HG02840 (cell line): ENCODE data around the gene TGIF2.
A peak's percentile ranks its signal among the peaks of the same experiment; 100 is the strongest.

Source experiments
- ATAC-seq: cut with Tn5 transposase; IDR thresholded peaks from one replicate; pipeline ENCODE4 v1.9.1; 2021; ENCODE audit warnings: mild to moderate bottlenecking, moderate library complexity, moderate number of reproducible peaks; ENCODE audit not compliant: unreplicated experiment, low FRiP score

The TGIF2 gene

DNA sequence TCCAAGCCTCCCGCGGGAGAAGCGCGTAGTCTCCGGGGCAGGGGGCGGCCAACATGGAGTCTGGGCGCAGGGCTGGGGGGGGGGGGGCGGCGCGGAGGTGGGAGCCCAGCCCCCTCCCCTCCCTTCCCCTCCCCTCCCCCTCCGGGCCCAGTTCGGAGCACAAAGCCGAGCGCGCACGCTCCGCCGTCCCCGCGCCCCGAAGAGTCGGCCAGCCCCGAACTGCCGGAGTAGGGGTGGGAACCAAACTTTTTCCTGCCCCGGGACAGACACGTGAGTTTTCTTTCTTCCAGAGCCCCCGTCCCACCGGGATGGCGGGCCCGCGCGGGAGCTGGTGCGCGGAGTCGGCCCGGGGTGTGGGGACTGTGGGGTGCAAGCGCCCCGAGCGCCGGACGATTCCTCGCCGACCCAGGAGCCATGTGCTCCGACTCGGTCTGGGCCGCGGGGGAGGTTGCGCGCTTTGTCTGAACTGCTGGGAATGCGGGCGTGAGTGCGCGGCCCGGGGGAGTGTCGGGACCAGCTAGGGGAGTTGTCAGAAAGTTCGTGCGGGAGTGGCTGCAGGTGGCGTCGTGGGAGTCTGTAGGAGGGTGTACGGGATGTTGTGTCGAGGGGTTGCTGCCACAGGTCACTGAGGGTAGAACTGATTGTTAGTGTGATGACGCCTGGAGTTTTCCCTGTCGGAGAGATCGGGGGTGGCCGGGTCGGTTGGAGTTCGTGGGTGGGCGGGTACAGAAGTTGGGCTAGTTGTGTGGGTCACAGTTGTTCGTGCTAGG lies 1.2 kb downstream of the TGIF2 start:
- ATAC-seq = no peak

DNA sequence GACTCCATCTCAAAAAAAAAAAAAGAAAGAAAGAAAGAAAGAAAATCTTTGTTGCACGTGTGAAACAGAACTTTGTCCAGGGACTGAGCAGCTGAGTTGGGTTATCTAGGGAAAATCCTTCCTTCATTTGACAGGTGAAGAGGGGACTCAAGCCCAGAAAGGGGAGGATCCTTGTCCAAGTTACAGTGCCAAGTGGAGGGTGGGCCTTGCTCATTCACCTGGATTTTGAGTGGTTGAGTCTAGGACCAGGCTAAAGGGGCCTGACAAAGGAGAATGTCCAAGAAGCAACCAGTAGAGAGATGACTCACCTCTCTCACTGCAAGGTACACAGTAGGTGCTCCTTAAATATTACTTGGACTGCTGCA lies 2.7 kb downstream of the TGIF2 start:
- no peak for ATAC-seq

DNA sequence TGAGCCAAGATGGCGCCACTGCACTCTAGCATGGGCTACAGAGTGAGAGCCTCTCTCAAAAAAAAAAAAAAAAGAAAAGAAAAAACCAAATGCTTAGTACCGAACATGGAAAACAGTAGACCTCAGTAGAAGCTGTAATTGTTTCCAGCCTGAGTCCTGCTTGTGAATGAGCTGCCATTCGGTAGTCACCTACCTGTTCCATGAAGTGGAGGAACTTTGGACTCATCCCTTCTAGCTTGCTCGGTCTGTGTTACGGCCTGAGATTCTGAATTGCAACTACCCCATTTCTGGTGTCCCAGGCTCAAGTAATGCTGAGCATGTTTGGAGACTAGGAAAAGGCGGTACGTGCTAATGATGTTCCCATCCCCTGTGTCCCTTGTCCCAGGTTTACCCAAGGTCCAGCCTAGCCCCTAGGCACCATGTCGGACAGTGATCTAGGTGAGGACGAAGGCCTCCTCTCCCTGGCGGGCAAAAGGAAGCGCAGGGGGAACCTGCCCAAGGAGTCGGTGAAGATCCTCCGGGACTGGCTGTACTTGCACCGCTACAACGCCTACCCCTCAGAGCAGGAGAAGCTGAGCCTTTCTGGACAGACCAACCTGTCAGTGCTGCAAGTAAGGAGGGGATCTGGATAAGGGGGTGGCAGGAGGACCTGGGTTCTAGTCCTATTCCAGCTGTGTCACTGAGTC lies 5.1 kb downstream of the TGIF2 start:
- ATAC-seq = no peak

DNA sequence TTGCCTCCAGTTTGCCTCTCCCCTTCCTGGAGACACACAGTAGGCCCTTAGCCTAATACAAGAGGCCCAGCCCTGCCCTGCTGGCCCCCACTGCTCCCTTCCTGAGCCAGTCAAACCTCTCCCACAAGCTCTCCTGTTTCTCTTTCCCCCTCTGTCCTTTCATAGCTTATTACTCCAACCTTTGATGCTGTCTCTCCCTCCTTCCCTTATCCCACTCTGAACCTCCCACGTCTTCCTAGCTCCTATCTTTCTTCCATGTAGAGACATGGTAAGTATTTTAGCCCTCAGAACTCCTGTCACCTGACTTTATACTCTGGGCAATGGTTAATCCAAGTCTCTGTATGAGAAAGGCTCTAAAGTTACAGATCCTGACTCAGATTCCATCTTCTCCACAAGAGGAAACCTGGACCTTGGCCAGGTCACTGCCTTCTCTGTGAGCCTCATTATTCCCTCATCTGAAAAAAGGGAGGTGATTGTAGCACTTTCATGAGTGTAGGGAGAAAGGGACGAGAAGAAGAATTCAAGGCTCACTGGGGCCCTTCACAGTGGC lies 6.7 kb downstream of the TGIF2 start:
- ATAC-seq = no peak

DNA sequence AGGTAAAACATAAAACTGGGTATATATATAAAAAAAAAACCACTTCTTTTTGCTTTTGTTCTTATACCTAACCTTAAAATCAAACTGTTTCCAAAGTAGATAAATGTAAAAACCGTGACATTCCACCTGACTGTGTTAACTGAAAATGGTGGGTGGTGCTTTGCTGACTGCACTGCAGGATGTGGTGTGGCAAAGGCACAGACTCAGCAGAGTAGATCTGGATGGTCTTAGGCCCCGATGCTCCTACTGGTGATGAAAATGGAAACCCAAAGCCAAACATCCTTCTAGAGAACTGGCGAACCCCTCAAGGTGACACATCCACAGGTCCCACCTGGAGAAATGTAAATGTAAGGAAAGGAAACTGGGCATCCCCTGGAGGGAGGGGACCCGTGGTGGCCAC lies 8.9 kb downstream of the TGIF2 start:
- ATAC-seq = no peak

DNA sequence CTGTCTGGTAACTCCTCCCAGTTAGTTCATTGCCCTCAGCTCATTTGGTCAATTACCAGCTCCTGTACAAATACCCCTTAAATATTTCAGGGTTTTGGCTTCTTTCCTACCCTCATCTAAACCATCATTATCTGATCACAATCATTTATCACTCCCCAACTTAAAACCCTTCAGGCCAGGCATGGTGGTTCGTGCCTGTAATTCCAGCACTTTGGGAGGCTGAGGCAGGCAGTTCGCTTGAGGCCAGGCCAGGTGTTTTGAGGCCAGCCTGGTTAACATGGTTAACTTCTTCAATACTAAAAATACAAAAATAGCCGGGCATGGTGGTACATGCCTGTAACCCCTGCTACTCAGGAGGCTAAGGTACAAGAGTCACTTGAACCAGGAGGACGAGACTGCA lies 9.4 kb downstream of the TGIF2 start:
- no peak for ATAC-seq

DNA sequence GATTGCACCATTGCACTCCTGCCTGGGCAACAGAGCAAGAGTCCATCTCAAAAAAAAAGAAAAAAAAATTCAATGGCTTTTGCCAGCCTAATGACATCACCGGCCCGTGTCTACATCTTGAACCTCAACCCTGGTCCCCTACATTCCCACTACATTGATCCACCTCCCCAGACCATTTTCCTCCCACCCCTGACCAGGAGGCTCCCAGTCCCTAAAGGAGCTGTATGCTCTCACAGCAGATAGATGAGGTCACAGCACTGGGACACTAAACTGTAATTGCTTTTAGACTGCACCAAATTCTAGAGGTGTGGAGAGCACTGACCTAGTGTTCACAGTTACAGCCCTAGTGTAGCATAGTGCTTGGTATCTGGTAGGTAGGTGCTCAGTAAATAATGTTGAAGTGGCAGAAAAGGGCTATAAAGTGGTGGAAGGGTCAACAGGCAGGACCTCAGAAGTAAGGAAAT lies 10.7 kb downstream of the TGIF2 start:
- no peak for ATAC-seq

DNA sequence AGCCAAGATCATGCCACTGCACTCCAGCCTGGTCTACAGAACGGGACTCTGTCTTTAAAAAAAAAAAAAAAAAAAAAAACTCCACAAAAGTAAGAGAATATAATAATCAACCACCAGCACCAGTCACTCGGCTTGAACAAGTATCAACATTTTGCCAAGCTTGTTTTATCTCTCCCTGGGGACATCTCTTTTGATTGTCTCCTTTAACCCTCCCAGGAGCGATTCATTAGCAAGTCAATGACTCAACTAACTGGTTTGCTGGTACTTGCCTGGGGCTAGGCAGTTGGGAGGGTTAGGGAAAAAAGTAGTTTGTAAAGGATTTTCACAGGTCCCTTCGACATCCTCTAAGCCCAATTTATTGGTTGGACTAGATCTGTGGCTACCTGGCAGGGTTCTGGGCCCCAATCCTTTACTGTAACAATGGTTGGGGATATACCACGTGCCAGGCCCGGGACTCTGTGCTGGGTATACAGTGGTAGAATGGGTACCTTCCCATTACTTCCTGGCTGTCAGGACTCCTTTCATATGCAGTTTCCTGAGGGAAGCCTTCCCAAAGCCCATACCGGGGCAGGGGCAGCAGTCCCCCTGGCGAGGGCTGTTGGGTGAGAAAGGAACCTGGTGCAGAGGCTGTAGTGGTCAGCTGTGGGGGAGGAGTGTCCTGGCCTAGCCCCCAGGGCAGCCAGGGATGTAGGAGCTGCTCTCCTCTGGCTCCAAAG lies 12.2 kb downstream of the TGIF2 start:
- no peak for ATAC-seq

DNA sequence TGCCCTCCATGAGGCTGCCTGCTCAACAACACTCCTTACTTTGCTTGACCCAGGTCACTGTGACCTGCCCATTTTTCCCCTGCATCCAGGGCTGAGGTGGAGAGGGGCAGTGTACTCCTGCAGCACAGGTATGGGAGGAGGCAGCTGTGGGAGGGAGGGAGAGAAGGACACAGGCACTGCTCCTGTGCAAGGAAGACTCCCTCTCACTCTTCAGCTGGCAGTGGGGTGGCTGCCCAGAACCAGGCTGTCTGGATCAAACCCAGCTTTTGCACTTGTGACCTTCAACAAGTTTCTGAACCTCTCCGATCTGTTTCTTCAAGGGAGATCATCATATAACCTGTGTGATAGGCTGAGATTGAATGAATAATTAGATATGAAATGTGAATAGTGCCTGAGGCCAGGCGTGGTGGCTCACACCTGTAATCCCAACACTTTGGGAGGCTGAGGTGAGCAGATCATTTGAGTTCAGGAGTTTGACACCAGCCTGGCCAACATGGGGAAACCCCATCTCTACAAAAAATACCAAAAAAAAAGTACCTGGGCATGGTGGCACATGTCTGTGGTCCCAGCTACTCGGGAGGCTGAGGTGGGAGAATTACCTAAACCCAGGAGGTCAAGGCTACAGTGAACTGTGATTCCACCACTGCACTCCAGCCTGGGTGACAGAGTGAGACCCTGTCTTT lies 14.1 kb downstream of the TGIF2 start:
- ATAC-seq = no peak

DNA sequence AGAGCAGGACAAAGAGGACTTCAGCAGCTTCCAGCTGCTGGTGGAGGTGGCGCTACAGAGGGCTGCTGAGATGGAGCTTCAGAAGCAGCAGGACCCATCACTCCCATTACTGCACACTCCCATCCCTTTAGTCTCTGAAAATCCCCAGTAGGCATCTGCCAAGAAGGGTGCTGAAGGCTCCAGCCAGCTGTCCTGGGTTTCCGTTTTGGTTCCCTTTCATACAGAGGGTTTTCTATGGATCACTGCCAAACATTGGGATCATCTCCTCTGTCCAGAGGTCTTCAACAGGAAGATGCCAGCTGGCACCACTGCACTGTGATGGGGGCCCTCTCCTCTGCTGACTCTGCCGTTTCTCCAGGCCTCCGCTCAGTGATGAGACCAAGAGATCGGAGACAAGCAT lies 17.9 kb downstream of the TGIF2 start:
- no peak for ATAC-seq

DNA sequence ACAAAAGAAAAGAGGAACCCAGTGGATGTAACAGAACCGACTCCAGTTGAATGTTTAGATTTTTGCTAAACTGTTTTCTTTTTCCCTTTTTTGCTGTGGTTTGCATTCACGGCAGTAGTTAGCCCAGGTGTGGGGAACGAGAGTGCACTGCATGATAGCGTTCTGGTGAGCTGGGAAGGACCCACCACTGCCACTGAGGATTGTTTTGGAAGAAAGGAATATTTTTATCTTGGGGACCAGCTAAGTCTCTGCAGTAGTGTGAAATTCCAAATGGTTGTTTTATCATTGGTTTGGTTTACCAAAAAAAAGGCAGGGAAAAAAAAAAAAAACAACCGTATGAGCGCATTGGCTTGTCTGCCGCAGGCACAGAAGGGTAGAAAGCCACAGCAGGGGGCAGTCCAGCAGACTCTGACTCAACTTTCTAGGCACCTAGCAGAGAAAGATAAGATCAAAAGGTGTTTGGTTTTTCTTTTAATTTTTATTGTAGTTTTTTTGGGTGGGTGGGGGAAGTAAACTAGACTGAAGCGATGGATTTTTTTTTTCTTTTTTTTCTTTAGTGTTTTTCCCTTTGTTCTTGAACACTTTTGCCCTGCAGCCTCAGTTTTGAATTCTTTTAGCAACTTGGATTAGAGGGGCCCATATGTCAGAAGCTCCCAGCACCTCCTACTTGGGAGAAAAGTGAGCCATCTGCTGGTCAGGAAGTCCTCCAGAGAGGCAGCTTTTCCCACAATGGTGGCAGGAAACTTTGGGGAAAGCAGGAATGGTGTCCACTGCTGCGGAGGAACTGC lies 18.7 kb downstream of the TGIF2 start:
- no peak for ATAC-seq

DNA sequence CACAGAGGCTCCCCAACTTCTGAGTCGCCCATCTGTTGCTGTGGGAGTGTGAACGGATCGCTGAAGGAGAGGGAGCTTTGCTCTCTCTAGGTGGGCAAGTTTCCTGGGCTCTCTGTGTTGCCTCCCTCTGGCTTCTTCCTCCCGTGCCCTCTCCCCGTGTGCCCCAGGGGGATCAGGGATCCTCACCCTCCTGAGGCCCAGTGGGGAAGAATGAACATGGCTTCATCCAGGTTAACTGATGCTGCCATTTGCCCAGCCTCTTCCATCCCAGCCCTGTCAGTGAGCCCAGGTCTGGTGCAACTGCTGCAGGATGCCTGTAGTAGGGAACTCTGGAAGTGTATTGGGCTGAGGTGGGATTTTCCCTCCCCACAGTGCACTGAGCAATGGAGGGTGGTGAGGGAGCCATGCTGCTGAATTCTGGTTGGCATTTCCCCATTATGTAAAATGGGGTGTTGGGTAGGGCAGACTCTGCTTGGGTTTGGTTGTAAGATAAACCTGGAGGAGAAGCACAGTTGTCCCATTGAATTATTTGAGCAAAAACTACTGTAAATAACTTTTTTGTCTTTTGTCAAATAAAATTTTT lies 20.0 kb downstream of the TGIF2 start:
- no peak for ATAC-seq

DNA sequence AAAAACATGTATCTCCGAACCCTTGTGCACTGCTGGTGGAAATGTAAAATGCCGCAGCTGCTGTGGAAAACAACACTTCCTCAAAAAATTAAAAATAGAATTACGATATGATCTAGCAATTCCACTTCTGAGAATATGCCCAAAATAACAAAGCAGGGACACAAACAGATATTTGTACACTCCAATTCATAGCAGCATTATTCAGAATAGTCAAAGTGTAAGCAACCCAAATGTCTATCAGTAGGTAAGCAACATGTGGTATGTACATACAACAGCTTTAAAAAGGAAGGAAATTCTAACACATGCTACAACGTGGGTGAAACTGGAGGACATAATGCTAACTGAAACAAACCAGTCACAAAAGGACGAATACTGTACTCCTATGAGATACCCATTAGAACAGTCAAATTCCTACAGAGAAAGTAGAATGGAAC lies 26.5 kb downstream of the TGIF2 start:
- ATAC-seq = no peak

DNA sequence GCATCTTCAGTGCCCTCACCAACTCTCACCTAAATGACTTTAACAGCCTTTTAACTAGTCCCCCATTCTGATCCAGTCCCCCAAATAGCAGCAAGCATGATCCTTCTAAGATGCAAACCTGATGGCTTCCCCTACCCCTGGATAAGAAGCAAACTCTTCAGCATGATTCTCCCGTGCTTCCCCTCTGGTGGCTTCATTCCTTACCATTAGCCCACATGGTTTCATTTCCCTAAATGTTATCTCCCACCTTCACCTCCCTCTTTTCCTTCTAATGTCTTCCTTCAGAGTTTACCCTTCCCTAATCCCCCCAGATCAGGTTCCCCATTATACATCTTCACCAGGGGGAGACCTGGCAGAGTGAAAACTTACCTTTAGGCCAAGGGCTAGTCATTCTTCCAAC lies 28.1 kb downstream of the TGIF2 start:
- no peak for ATAC-seq

DNA sequence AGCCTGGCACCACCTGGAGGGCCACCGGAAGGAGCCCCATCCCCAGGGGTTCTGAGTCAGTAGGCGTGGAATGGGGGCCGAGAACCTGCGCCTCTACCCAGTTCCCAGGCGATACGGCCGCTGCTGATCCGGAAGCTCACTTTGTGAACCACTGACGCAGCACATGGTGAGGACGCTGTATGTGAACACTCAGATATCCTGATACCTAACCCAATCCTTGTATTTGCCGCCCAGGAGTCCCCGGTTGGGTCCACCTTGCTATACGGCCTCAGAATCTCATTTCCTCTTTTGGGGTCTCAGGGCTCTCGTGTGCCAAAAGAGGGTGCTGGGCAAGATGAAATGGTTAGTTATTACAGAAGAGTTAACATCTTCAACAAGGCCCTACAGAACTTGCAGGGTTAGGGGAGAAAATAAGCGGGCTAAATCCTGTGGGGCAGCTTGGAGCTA lies 31.6 kb downstream of the TGIF2 start:
- ATAC-seq = peak; percentile 23

DNA sequence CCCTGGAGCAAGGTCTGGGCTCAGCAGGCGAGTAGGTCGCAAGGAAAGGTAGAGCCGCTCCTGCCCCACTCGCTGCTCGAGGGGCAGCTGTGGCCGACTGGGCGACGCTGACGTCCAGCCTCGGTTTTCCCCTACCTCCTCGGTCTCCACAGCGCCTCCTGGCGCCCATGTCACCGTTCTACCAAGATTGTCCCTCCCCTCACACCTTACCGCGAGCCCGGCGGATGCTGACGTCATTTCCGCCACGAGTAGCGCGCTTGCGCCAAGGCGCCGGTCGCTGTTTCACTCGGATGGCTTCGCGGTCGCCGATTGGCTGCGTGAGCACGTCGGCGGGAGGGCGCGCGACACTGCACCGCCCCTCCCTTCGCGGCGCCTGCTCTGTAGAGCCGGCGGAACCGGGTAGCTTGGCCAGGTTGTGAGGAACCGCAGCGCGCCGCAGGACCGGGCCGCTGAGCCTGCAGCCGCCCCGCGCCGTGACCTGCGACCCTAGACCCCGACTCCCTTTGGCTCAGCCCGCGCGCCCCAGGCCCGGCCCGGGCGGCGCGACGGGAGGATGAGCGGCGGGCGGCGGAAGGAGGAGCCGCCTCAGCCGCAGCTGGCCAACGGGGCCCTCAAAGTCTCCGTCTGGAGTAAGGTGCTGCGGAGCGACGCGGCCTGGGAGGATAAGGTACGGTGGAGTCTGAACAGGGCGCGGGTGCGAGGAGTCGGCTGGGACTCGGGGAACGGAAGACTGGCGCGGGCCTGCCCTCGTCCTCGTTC lies 32.2 kb downstream of the TGIF2 start, which contains the start of gene RAB5IF:
Gene RAB5IF (plus strand): TSS at position 381 of the 759 bp plus-strand sequence. CDS start 173 bp downstream, at position 554.
- ATAC-seq = peak; percentile 92

DNA sequence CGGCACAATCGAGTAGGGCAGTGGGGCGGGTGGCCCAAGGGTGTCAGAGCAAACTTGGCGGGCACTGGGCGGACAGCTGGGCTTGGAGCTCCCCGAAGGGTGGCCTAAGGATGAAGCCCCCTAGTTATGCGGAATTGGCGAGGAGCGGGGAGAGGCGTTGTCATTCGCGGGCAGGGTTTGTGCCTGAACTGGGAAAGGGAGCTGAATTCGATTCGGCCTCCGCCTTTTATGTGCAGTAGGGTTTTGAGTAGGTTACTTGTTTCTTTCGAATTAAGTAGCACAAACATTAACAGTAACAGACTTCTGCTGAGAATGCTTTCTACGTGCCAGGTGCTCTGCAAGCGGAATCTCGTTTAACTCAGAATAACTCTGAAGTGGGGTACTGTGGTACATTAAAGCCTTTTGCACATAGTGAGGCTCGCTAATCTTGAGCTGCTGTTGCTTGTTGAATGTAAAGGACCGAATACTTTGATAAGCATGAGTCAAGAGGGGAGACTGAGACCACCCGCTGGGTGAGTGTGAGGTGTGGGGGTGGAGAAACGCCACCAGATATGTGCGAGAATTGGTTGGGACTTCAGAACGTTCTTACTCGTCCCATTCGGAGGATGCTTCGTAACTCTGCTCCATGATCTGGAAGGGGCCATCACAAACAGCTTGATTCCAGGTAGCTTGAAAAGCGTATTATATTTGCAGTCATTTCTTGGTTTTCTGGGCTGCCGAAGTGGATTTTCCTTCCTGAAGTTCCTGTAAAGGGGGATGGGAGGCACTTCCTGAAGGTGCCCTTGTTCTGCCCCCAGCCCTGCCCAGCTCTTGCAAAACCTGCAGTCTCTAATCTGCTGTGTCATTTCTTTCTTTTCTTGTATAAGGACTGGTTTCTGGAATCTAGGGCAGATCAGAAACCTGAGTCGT lies 33.0 kb downstream of the TGIF2 start:
- ATAC-seq = no peak
